GM21528 (cell line): ENCODE measurements around the gene LTBP1.

Source experiments
- ATAC-seq: cut with Tn5 transposase; IDR thresholded peaks from one replicate; pipeline ENCODE4 v1.9.1; 2021; ENCODE audit warnings: mild to moderate bottlenecking, moderate library complexity; ENCODE audit not compliant: unreplicated experiment, low FRiP score

The LTBP1 gene

GRCh38 chr2:33005057-33005456 is 58.3 kb downstream of the LTBP1 start:
- ATAC-seq: no peak

GRCh38 chr2:33008716-33009115 is 62.0 kb downstream of the LTBP1 start:
- no peak for ATAC-seq

GRCh38 chr2:33009249-33009648 is 62.5 kb downstream of the LTBP1 start:
- no peak for ATAC-seq

- no peak for ATAC-seq
Measured at GRCh38 chr2:33011373-33011772, 64.6 kb downstream of the LTBP1 start.

GRCh38 chr2:33011941-33012340 is 65.2 kb downstream of the LTBP1 start:
- no peak for ATAC-seq

- ATAC-seq: no peak
Measured at GRCh38 chr2:33013684-33014110, 66.9 kb downstream of the LTBP1 start.

- no peak for ATAC-seq
Measured at GRCh38 chr2:33014268-33014667, 67.5 kb downstream of the LTBP1 start.

GRCh38 chr2:33015421-33016142 is 68.8 kb downstream of the LTBP1 start:
- no peak for ATAC-seq

- ATAC-seq: no peak
Measured at GRCh38 chr2:33018271-33018670, 71.5 kb downstream of the LTBP1 start.

GRCh38 chr2:33019796-33020195 is 73.0 kb downstream of the LTBP1 start:
- ATAC-seq: no peak

- no peak for ATAC-seq
Measured at GRCh38 chr2:33020883-33021282, 74.1 kb downstream of the LTBP1 start.

GRCh38 chr2:33021542-33022227 is 74.9 kb downstream of the LTBP1 start:
- no peak for ATAC-seq

GRCh38 chr2:33022395-33022985 is 75.7 kb downstream of the LTBP1 start:
- no peak for ATAC-seq

- no peak for ATAC-seq
Measured at GRCh38 chr2:33022989-33023727, 76.4 kb downstream of the LTBP1 start.

- ATAC-seq: no peak
Measured at GRCh38 chr2:33023728-33024500, 77.2 kb downstream of the LTBP1 start.

- ATAC-seq: no peak
Measured at GRCh38 chr2:33024758-33025157, 78.0 kb downstream of the LTBP1 start.

- no peak for ATAC-seq
Measured at GRCh38 chr2:33029459-33029858, 82.7 kb downstream of the LTBP1 start.

- ATAC-seq: no peak
Measured at GRCh38 chr2:33029926-33030325, 83.2 kb downstream of the LTBP1 start.

- ATAC-seq: no peak
Measured at GRCh38 chr2:33030326-33030725, 83.6 kb downstream of the LTBP1 start.

- no peak for ATAC-seq
Measured at GRCh38 chr2:33032245-33032644, 85.5 kb downstream of the LTBP1 start.
